Epidermal melanocyte (primary cell): Measurements from ENCODE around the gene HPS4.

Experiments used
- DNase-seq: peaks from one replicate; pipeline ENCODE4 v3.0.0; 2011; ENCODE audit warnings: low spot score; ENCODE audit not compliant: insufficient read length

HPS4 gene

DNA sequence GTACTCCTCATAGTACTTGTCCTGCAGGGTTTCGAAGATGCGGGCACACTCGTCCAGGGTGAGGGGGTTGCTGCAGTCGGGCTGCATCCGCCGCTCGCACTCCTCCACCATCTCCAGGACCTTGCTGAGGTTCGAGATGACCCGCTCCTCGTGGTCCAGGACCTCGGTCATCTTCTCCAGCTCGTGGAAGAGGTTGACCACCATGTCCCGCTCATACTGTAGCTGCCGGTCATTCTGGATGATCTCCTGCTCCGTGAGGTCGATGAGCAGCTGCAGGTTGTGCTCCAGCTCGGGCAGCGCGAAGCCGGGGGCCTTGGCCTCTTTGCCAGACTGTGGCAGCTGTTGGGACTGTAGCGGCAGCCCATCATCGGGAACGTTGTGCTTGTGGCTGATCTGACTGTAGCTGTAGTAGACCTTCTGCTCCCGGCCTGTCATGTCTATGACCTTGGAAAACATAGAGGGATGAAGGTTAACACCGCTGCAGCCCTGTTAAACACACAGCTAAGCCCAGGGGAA lies 15.7 kb upstream of the HPS4 start:
- DNase-seq: no peak

DNA sequence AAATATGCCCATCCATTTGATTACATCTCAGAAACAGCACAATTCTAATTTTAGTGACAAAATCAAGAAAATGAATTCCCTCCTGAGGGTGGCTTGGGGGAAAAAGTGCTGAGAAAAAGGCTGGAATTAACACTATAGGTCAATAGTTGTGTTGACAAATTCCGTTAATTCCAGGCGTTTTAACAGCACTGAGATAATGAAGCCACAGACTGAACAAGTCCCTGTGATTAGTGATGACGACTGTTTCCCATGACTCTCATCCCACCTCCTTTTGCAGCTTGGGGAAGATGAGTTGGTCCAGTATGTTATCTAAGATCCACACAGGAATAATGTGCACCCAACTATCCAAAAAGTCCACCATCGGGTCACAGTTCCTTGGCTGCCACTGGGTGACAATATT lies 12.9 kb upstream of the HPS4 start:
- DNase-seq: no peak

DNA sequence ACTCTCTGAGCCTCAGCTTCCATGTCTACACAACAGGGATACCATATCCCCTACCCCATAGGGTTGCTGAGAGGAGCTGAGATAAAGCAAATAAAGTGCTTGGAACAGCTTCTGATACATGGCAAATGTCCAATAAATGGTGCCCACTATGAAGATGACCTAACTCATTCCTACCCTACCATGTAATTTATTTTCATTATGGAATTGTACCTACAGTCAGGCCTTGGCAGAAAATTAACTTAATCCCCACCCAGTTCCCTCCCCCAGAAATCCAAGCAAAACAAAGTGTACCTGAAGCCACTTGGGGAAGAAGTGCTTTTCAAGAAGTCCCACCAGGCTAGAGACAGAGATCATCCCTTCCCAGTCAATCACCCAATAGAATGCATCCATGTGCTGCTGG lies 10.9 kb upstream of the HPS4 start:
- DNase-seq: no peak

DNA sequence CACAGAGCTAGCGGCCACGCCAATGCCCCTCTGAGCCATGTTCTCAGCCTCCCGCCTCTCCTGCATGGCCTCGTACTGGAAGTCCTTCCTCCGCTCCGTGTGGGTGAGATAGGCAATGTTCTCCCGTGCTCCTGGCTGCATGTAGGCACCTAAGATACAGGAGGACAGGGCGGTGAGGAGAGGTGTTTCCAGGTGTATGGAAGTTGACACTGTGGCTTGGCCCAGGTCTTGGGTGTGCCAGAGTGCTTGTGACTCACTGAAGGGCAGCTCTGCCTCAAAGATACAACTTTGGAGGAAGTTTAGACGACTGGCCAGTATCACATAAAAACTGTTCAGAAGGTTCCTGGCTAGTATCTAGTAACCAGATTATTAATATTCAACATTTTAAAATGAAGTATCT lies 8.6 kb upstream of the HPS4 start:
- DNase-seq: no peak

DNA sequence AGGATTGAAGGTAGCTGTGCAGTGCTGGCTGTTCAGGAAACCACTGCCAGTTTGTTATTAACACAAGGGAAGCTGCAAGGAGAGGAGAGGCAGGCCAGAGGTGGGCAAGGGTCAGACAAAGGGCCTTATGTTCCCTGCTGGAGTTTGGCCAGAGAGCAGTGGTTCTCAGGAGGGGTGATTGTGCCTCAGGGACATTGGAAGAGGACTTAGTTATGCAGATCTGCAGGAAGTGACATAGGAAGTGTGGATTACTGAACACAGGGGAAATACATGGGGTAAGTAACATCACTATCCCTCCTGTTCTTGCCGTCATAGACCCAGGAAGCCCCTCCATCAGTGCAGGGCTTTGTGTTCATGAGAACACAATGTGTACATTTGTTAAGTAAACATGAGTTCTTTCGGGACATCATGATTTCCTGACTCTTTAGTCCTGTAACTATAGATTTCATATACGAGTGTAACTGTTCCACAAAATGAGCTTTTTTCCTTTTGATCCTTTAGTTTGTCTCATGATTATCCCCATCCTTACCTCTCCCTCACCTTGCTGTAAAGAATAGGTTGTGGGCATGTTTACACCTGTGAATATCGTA lies 6.0 kb upstream of the HPS4 start:
- DNase-seq: peak; percentile 65

DNA sequence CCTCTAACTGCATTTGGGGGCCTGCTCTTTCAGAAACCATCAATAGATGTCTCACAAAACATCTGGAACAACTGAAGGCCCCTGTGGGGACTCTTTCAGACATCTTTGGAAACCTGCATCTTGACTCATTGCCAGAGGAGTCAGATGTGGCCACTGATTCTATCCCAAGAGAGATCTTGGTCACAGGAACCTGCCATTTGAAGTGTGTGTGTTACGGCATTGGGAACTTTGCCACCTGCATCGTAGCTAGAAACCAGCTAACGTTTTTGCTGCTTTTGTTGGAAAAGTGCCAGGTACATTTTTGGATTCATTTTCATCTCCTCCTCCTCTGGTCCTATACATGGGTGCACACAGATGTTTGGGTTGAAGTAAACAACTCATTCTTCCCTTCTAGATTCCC lies 4.4 kb upstream of the HPS4 start:
- DNase-seq: no peak

DNA sequence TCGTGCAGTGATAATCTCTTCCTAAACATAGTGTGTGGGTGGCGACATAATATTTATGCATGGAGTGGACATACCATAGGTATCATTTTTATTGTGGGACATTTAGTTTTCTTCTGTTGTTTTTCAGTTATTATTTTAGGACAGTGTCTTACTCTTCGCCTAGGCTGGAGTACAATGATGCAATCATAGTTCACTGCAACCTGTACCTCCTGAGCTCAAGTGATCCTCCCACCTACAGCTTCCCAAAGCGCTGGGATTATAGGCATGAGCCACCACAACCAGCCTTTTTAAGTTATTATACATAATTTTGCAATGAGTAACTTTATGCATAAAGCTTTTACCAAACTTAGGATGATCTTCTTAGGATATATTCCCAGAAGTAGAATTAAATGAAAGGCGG lies 2.8 kb upstream of the HPS4 start:
- DNase-seq: no peak

DNA sequence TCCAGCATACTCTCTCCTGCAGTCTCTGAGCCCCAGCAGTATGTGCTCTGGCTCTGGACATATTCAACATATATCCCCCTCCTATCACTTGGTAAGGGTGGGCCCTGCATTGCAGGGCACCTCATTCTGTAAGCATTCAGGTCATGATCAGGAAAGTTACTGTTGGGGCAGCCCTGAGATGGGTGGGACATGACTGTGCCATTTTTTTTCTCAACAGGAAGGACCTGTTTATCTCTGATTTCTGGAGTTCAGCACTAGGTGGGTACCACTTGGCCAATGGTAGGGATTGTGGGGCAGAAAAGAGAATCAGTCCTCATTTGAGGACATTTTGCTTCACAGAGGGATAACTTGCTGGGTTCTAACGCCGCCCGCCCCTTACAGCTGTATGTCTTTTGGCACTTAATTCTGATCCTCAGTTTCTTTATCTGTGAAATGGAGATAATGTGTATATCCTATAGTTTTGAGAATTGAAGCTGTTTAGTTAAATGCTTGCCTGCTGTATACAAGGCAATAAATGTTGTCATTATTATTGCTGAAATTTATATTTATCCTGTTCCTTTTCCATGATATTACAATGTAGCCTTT lies 2.3 kb upstream of the HPS4 start:
- DNase-seq: no peak

DNA sequence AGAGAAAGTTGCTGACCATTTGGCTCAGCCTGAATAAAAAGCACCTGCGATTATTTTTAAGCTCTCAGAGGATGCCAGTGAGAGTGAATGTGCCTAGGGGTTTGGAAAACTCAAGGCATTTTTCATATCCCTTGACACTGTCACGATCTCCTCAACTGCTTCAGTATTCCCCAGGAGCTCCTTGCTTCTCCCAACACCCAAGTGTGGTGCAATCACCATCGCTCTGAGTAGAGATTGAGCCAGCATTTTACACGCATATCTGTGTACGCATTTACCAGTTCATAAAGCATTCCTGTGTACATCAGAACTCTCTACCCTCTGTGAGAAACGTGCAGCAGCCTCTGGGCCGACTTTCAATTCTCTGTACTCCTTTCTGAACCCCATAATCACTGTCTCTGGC lies 1.4 kb upstream of the HPS4 start:
- DNase-seq: no peak

DNA sequence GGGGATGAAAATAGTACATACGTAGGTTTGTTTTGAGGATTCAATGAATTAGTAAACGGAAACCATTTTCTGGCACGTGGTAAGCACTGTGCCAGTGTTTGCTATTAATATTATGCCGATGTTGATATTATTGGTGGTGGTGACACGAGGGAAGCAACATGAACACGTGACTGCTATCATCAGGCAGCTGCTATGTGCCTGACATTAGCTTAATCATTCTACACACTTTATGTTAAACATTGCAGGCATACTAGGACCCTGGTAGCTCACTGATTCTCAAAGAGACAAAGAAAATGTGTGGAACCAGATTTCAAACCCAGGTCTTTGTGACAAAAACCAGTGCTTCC lies 750 bp upstream of the HPS4 start:
- DNase-seq: no peak

DNA sequence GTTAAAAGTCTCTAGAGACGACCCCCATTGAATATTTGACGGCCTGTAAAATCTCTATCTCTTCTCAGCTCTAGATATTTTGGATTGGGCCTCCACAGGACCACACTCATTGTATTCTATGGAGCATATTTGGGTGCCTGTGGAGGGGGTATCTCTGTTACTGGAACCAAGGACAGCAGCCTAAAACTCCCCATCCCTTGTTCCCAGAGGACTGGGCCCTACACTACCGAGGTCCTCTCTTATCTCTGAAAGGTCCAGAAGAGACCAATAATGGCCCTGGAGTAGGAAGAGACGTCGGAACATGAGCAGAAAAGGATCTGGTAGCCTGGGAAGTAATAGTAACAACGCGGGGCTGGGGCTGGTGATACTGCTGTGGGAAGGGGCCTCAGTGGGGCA lies 542 bp downstream of the HPS4 start:
- DNase-seq: no peak

DNA sequence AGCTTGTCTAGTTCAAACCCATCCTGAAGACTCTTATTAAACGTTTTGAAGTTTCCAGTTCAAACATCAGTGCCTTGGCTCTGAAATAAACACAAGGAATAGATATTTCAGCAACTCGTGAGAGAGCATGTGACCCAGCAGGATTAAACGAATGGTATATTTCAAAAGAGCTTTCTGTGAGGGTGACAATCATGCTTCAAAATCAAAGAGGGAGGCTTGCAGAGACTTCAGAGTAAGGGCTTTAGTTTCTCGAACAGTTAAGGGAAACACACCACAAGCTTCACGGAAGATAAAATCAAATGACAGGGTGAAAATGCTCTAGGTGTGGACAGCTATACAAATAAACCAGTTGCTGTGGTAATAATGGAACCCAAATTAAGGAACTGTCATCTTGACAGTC lies 1.4 kb downstream of the HPS4 start:
- DNase-seq: no peak

DNA sequence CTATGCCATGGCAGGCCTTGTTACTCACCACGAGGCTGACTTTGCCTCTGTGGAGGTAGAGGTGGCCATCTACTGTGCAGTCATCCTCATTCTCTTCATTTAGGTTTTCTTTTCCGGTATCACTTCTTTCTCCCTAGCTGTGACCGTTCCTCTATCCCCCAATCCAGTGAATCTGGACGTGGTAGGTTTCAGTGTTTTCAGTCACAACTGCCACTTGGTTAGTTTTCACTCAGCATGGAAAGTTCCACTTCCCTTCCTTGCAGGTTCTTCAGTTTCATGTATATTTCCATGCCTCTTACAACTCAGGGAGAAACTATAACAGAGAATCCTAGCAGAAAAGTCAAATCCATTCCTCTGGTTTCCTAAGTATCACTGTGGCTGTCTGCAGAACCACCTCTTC lies 1.9 kb downstream of the HPS4 start:
- DNase-seq: no peak

DNA sequence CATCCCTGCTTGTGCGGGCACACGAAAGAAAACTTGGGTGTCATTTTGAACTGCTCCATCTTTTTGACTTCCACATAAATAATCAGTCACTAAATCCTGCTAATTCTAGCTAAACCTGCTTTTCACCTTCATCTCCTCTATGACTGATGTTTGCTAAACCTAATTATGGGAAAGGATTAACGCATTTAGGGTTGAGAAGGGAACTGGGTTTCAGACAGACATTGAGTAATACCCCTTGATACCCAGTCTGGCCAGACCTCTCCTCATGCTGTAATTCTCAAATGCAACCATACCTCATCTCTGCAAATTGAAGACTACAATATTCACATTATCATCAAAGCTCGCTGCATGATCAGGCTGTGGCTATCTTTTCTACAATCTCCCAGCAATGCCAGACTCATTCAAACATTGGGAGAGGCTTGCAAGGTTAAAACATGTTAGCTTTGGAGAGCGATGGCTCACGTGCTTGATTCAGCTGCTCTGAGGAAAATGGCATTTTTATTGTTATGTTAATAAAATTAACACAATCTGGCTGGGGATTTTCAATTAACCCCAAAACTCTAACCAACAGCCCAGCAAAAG lies 2.4 kb downstream of the HPS4 start:
- no peak for DNase-seq

DNA sequence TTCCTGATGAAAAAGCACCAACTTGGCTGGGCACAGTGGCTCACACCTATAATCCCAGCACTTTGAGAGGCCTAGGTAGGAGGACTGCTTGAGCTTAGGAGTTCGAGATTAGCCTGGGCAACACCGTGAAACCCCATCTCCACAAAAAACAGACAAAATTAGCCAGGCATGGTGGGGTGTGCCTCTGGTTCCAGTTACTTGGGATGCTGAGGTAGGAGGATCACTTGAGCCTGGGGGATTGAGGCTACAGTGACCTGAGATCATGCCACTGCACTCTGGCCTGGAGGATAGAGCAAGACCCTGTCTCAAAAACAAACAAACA lies 3.0 kb downstream of the HPS4 start:
- no peak for DNase-seq

DNA sequence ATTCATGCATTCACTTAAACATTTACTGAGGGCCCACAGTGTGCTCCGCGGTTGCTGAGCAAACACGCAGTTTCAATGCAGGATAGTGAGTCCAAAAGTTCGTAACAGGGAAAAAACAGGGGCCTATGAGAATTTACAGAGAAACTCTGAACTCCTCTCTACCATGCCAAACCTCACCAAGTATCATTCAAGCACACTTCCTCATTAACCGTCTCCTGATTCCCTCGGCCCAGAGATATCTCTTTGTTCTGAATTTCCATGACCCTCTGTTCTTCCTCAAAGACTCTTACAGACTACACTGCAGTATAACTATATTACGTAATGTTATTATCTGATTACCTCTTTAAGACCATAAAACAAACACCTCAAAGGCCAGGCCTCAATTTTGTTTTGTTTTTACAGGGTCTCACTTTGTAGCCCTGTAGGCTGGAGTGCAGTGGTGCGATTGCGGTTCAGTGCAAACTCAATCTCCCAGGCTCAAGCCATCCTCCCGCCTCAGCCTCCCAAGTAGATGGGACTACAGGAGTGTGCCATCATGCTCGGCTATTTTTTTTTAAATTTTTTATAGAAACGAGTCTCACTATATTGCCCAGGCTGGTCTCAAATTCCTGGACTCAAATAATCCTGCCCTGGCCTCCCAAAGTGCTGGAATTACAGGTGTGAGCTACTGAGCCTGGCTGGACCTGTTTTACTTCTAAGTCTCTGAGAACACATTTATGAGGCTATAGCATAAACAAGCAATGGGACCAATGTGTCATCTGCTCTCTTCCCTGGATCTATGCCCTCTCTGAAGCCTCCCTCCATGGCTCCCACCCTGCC lies 3.6 kb downstream of the HPS4 start:
- no peak for DNase-seq

DNA sequence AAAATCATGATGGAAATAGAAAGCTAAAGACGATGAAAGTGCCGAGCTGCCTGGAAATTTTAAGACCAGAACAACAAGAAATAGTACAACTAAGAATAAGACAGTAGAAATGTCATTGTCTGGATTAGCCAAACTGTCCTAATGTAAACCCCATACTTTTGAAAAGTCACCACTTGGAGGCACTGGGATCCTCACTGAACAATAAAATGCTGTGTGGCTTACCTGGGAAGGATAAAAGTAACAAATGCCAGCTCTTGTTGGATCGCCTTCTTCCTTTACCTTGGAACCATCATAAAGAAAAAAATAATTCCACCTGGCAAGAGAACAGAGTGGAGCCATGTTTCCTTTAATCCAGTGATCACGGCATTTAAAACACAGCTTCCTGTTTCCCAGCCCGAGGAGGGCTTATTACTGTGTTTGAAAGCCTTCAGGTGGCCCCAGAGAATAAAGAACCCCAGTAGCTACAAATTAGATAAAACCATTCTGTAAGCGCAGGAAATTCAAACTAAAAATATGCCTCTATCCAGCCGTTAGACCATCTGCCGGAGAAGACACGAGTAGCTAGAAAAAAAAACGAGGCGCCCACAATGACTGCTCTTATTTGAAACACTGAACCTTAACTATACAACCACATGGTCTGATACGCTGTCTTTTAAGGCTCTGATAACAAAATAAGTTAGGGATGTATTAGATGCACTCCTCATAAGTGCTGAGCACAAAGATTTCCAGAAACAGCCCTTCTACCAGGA lies 4.4 kb downstream of the HPS4 start:
- DNase-seq: peak; percentile 63

DNA sequence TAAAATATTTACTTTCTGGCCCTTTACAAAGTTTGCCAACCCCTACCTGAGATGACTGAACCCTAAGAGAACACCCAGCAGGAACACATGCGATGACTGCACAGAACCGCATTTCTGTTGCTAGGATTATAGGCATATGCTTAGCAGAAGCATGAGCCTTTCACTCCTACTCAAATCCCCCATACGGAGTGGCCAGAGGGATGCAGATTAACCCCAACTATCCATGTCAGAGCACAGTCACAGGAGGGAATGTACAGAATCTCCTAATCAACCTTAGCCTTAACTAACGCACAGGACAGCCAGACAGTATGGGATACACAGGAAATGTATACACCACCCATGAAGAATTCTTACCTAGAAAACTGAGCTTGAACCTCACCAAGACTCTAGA lies 6.2 kb downstream of the HPS4 start:
- DNase-seq: no peak

DNA sequence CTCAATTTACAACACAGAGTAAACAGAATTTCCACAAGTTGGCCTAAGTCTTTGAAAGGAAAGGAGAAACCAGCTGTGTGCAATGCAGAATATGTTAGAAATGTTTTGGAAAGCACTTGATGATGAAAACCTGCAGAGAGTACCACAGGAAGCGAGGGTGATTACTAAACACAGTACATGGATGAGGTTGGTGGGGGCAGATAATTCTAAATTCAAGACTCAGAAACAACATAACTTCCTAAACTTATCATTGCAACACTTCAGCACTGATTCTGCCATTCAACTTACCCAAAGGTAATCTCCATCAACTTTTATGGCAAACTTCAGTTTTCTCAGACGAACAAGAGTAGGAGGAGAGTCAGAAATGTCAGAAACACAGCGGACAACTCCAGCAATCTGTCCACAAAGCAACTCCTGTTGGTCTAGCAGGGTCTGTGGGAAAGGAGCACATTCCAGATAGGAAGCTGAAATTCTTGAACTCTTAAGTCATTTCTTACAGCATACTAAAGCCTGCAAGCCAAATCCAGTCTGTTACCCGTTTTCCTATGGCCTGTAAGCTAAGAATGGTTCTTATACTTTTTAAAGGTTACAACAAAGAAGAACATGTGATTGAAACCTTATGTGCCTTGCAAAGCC lies 6.8 kb downstream of the HPS4 start:
- peak; percentile 42 for DNase-seq

DNA sequence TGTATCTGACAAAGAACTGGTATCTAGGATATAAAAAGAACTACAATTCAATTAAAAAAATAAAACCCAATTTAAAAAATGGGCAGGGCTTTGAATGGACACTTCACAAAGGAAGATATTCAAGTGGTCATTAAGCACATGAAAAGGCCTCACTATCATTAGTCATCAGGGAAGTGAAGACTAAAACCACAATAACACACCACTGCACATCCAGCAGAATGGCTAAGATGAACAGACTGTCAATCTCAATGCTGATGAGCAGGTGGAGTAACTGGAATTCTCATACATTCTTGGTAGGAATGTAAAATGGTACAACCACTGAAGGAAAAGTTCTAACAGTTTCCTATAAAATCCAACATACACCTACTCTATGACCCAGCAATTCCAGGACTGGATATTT lies 8.9 kb downstream of the HPS4 start:
- no peak for DNase-seq

DNA sequence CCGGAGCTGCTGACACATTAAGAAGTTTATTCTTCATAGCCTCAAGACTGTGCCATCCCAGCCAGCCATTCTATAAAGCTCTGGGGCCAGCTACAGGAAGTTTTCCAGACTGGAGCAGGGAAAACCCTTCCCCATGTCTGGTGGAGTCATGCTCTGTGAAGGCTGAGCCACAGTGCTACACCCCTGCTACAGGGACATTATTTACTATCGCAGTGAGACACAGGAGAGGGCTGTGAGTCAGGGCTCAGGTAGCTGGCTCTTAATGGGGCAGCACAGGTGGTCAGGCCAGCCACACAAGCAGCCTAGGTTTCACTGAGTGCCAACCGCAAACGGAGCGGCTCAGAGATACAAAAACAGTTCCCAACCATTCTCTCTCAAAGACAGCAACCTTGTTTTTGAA lies 12.1 kb downstream of the HPS4 start:
- DNase-seq: no peak

DNA sequence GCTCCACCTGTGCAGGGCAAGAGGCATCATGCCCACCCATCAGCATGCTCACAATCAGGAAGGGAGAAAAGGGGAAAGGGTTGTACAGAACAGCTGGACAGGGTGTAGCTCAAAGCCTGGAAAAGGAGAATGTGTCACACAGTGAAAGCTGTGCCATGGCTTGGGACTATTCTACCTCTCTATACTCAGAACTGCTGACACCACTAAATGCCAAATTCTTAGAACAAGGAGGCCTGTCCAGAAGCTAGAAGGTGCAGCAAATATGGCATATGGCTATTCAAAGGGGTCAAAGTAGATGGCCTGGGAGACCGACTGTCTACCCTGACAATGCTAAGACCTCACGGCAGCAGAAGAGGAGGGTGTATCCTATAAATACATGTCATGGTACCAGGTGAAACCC lies 12.8 kb downstream of the HPS4 start:
- no peak for DNase-seq
